ENCODE measurements around the gene LAPTM5. TPM values are rescaled to one million over a fixed set of nuclear protein-coding genes. Genes with fewer than 3 reads are reported as not detected.
A peak's percentile ranks its signal among the peaks of the same experiment; 100 is the strongest.

Gene LAPTM5
- total RNA-seq, 4 donors from 2014 or later: 21.1 to 67.8 (median 43.1) TPM

GRCh38 chr1:30760596-30761324, 3.2 kb upstream of the LAPTM5 start:
- TF ChIP-seq POLR2A (IDR thresholded peaks at IDR 0.05) (no peak), EP300 (IDR thresholded peaks at IDR 0.05) (no peak), CTCF (IDR thresholded peaks at IDR 0.05) (no peak)
- 58 to 63% methylated on average over 18 of the region's 18 CpGs for WGBS, 2 donors

DNA sequence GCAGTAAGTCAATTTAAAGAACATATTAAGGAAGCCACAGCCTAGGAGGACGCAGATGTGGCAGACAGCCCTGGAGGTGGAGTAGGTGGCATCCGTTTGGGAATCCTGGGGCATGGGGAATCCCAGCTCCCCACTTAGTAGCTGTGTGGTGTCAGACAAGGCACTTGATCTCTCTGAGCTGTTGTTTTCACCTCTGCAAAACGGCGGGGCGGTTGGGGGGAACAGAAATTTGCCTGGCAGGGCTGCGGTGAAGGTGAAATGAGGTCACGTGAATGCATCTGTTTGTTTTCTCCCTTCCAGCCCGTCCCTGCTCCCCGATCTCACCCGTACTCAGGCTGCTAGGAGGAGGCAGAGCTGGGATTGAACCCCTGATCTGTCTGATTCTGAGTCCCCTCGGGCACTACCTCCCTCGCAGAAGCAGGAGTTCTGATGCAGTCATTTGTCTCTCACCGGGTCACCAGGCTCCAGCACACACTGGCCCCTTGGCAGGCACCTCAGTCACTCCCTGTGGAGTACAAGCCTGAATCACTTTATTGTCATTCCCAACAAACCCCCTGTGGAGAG, 2.2 kb upstream of the LAPTM5 start:
- no peak for DNase-seq (ENCODE audit: low spot score in 2 of 2)
- H3K36me3 ChIP-seq: no peaks in the 10 kb centered on the region
- peaks cover 0 to 2% of the 10 kb centered on the region in 2 donors for H3K27me3 ChIP-seq
- H3K4me1 ChIP-seq: peaks cover 0 to 53% (median 32%) of the 10 kb centered on the region in 4 donors
- peak overlapping the region in 1 of 4 donors; percentile 28 for H3K27ac ChIP-seq
- H3K4me3 ChIP-seq: no peak overlapping the region
- 81 to 88% methylated on average over 13 of the region's 13 CpGs for WGBS, 2 donors
- no peaks in the 10 kb centered on the region for H3K9me3 ChIP-seq
- TF ChIP-seq POLR2A (IDR thresholded peaks at IDR 0.05) (no peak), EP300 (IDR thresholded peaks at IDR 0.05) (no peak), CTCF (IDR thresholded peaks at IDR 0.05) (no peak)

More at GRCh38 chr1:30760596-30761324, 3.2 kb upstream of the LAPTM5 start:
- no peaks in the 10 kb centered on the region for H3K36me3 ChIP-seq
- peak overlapping the region in 3 of 4 donors; percentile 11 to 36 (median 30) for H3K27ac ChIP-seq
- H3K4me1 ChIP-seq: peaks cover 0 to 53% (median 32%) of the 10 kb centered on the region in 4 donors
- H3K4me3 ChIP-seq: no peak overlapping the region
- H3K27me3 ChIP-seq: no peaks in the 10 kb centered on the region
- H3K9me3 ChIP-seq: no peaks in the 10 kb centered on the region
- no peak for DNase-seq (ENCODE audit: low spot score in 2 of 2)

DNA sequence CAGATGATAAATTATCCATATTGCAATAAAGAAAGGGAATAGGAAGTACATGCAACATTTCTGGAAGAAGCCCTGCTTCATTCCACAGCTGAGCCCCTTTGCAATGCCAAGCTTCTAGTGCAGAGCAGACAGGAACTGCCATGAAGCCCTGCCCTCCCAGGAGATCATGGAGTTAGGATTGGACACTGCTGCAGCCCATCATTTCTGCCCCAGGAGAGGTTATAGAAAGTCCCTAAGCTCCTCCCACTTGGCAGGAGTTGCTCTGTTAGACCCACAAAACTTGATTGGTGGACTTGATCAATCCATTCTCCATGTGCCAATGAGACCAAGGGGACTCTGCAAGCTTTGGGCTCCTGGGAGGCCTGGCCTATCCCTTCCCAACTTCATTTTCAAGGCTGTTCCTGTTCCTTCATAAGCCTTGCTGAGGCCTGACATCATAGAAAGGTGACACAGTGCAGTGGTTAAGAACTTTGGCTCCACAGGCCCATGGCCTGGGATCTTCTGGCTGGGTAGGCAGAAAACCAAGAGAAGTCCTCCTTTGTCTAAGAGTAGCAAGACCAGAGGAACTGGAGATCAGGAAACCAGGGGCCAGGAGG, 1.3 kb upstream of the LAPTM5 start:
- Histone ChIP-seq H3K4me3 (no peak overlapping the region), H3K27me3 (peaks cover 0 to 6% of the 10 kb centered on the region in 2 donors), H3K9me3 (no peaks in the 10 kb centered on the region), H3K36me3 (no peaks in the 10 kb centered on the region), H3K4me1 (peaks cover 0 to 51% (median 32%) of the 10 kb centered on the region in 4 donors), H3K27ac (no peak overlapping the region)
- no peak for DNase-seq (ENCODE audit: low spot score in 2 of 2)
- no peak for TF ChIP-seq EP300 (IDR thresholded peaks at IDR 0.05)
- no peak for TF ChIP-seq CTCF (IDR thresholded peaks at IDR 0.05)
- TF ChIP-seq POLR2A (IDR thresholded peaks at IDR 0.05): no peak

- H3K36me3 ChIP-seq: no peaks in the 10 kb centered on the region
- H3K9me3 ChIP-seq: no peaks in the 10 kb centered on the region
- TF ChIP-seq POLR2A (IDR thresholded peaks at IDR 0.05) (no peak), EP300 (IDR thresholded peaks at IDR 0.05) (no peak), CTCF (IDR thresholded peaks at IDR 0.05) (no peak)
- 83 to 92% methylated on average over 7 of the region's 7 CpGs for WGBS, 2 donors
- peaks cover 0 to 6% of the 10 kb centered on the region in 2 donors for H3K27me3 ChIP-seq
- H3K4me1 ChIP-seq: peaks cover 0 to 44% (median 32%) of the 10 kb centered on the region in 4 donors
- no peak for DNase-seq (ENCODE audit: low spot score in 2 of 2)
- H3K27ac ChIP-seq: peak overlapping the region; percentile 16 to 86 (median 79)
- H3K4me3 ChIP-seq: peak overlapping the region in 1 of 4 donors; percentile 46
Observed at GRCh38 chr1:30758121-30758688, 631 bp upstream of the LAPTM5 start.
